Neural progenitor cell (in vitro differentiated cells): ENCODE results near the gene LIMD2. TPM values are rescaled to one million over a fixed set of nuclear protein-coding genes. Genes with fewer than 3 reads are reported as not detected.
A peak's percentile ranks its signal among the peaks of the same experiment; 100 is the strongest.

ENCODE experiments used
- DNase-seq: peaks from one replicate; pipeline ENCODE4 v3.0.0-alpha.2; 2016; ENCODE audit warnings: low spot score
- H2AFZ ChIP-seq: fragments of 200-600 bp; sonication (generic); replicated peaks from 2 replicates; pipeline ENCODE4 v1.6.1; 2016; ENCODE audit warnings: antibody characterized with exemption
- H3F3A ChIP-seq: fragments of 200-600 bp; sonication (generic); 2 replicates; pipeline ENCODE4 v1.6.1; 2016; ENCODE audit warnings: antibody characterized with exemption, low read depth
- H3K27ac ChIP-seq: fragments of 200-600 bp; sonication (generic); 2 replicates; pipeline ENCODE4 v1.5.1; 2016; ENCODE audit warnings: mild to moderate bottlenecking
- H3K27me3 ChIP-seq: fragments of 200-600 bp; sonication (generic); 2 replicates; pipeline ENCODE4 v1.6.1; 2016; ENCODE audit warnings: mild to moderate bottlenecking, moderate library complexity
- H3K36me3 ChIP-seq: fragments of 200-600 bp; sonication (generic); 2 replicates; pipeline ENCODE4 v1.5.1; 2016
- H3K4me1 ChIP-seq: fragments of 200-600 bp; sonication (generic); 2 replicates; pipeline ENCODE4 v1.6.1; 2016; ENCODE audit warnings: mixed run types
- H3K4me2 ChIP-seq: fragments of 200-600 bp; sonication (generic); 2 replicates; pipeline ENCODE4 v1.6.1; 2016
- H3K4me3 ChIP-seq: fragments of 200-600 bp; sonication (generic); 2 replicates; pipeline ENCODE4 v1.5.1; 2016
- H3K79me2 ChIP-seq: fragments of 200-600 bp; sonication (generic); 2 replicates; pipeline ENCODE4 v1.6.1; 2016; ENCODE audit warnings: low read depth
- H3K9ac ChIP-seq: fragments of 200-600 bp; sonication (generic); 2 replicates; pipeline ENCODE4 v1.6.1; 2016
- H3K9me3 ChIP-seq: fragments of 200-600 bp; sonication (generic); 2 replicates; pipeline ENCODE4 v1.5.1; 2016; ENCODE audit warnings: low read depth
- H4K20me1 ChIP-seq: fragments of 200-600 bp; sonication (generic); 2 replicates; pipeline ENCODE4 v1.6.1; 2016; ENCODE audit warnings: low read depth
- H3K27ac Mint-ChIP-seq: 3 replicates; pipeline ENCODE4 v1.8.0; 2021; ENCODE audit warnings: mixed read lengths
- H3K27me3 Mint-ChIP-seq: 2 replicates; pipeline ENCODE4 v1.8.0; 2022; ENCODE audit warnings: low read depth, mild to moderate bottlenecking, inconsistent platforms, moderate library complexity, mixed read lengths; ENCODE audit not compliant: insufficient read depth
- H3K36me3 Mint-ChIP-seq: 3 replicates; pipeline ENCODE4 v1.8.0; 2021; ENCODE audit warnings: mixed read lengths
- H3K4me1 Mint-ChIP-seq: 3 replicates; pipeline ENCODE4 v1.8.0; 2021; ENCODE audit warnings: mixed read lengths
- H3K4me3 Mint-ChIP-seq: 3 replicates; pipeline ENCODE4 v1.8.0; 2021; ENCODE audit warnings: mild to moderate bottlenecking, moderate library complexity, mixed read lengths
- H3K9me3 Mint-ChIP-seq: 3 replicates; pipeline ENCODE4 v1.8.0; 2020; ENCODE audit warnings: mixed read lengths
- CTCF ChIP-seq: fragments of 200-600 bp; sonication (generic); IDR thresholded peaks from 2 replicates; pipeline ENCODE4 v1.5.1; 2017; ENCODE audit warnings: antibody characterized with exemption, mild to moderate bottlenecking
- EZH2 ChIP-seq: fragments of 200-600 bp; sonication (generic); IDR thresholded peaks from 2 replicates; pipeline ENCODE4 v1.6.1; 2017; ENCODE audit warnings: antibody characterized with exemption, mild to moderate bottlenecking, moderate library complexity
- EZH2phosphoT487 ChIP-seq: fragments of 200-600 bp; sonication (generic); IDR thresholded peaks from 2 replicates; pipeline ENCODE4 v1.6.1; 2017; ENCODE audit warnings: antibody characterized with exemption
- total RNA-seq: library from RNA; depleted of rRNA; stranded (reverse); fragments of >200 nt; gene quantifications from 2 replicates; pipeline ENCODE4 v1.2.3, GENCODE V29; 2015; ENCODE audit warnings: low replicate concordance

The LIMD2 gene
- total RNA-seq, 1 donor from 2014 or later = 7.0 TPM

DNA sequence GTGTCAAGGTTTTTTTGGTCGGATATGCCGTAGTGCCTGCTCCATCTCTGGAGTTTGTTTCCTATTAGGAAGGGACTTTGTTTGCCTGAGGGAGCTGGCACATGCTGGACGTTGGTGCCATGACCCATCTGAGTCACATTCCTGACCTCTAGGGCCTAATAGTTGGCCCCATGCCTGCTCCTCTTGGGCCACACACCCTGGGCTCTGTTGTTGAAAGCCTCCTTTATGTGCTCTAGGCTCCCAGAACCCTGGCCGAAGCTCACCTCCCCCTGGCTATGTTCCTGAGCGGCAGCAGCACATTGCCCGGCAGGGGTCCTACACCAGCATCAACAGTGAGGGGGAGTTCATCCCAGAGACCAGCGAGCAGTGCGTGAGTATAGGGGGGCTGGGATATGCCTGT is 18.4 kb downstream of the LIMD2 start:
- H3K27ac Mint-ChIP-seq = no peak overlapping the region

DNA sequence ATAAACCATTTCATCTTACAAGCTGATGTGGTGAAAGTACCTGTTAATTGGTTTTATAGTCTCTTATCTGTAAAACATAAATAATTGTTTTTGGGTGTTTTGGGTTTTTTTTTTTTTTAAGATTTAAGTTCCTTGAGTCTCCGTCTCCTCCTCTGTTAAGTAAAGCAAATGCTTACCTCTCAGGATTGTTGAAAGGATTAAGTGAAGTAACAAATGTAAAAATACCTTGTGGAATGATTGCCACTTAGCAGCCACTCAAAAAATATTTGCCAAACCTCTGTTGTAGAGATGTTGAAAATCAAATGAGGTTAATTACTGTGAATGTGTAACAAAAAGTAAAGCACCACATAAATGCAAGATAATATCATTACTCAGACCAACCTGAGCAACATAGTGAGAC is 19.2 kb downstream of the LIMD2 start:
- no peaks in the 10 kb centered on the region for H3K79me2 ChIP-seq
- H3F3A ChIP-seq = no peaks in the 10 kb centered on the region
- H3K4me1 Mint-ChIP-seq = peaks cover 22% of the 10 kb centered on the region
- H3K4me3 ChIP-seq = no peak overlapping the region
- no peak overlapping the region for H3K9ac ChIP-seq
- no peak overlapping the region for H3K27ac Mint-ChIP-seq
- H3K36me3 Mint-ChIP-seq = peaks cover 14% of the 10 kb centered on the region
- H3K4me1 ChIP-seq = peaks cover 9% of the 10 kb centered on the region
- H2AFZ ChIP-seq = no peak overlapping the region
- no peak overlapping the region for H3K27ac ChIP-seq
- H3K4me2 ChIP-seq = no peak overlapping the region
- no peaks in the 10 kb centered on the region for H3K27me3 ChIP-seq
- no peaks in the 10 kb centered on the region for H4K20me1 ChIP-seq
- no peak for DNase-seq
- peaks cover 7% of the 10 kb centered on the region for H3K27me3 Mint-ChIP-seq
- H3K9me3 ChIP-seq = no peaks in the 10 kb centered on the region
- H3K9me3 Mint-ChIP-seq = no peaks in the 10 kb centered on the region
- no peaks in the 10 kb centered on the region for H3K36me3 ChIP-seq
- TF ChIP-seq CTCF = no peak
- no peak for TF ChIP-seq EZH2phosphoT487
- TF ChIP-seq EZH2 = no peak
- H3K4me3 Mint-ChIP-seq = no peak overlapping the region

More for the DNA sequence above, 18.4 kb downstream of the LIMD2 start:
- no peak overlapping the region for H3K4me2 ChIP-seq
- no peak overlapping the region for H3K27ac ChIP-seq
- no peaks in the 10 kb centered on the region for H3K79me2 ChIP-seq
- Mint-ChIP-seq H3K36me3 (peaks cover 12% of the 10 kb centered on the region), H3K27me3 (peaks cover 7% of the 10 kb centered on the region), H3K9me3 (no peaks in the 10 kb centered on the region), H3K4me1 (peaks cover 14% of the 10 kb centered on the region), H3K4me3 (no peak overlapping the region)
- no peaks in the 10 kb centered on the region for H3F3A ChIP-seq
- TF ChIP-seq CTCF (no peak), EZH2phosphoT487 (no peak), EZH2 (no peak)
- no peak overlapping the region for H2AFZ ChIP-seq
- no peaks in the 10 kb centered on the region for H3K36me3 ChIP-seq
- H3K27me3 ChIP-seq = no peaks in the 10 kb centered on the region
- H3K9ac ChIP-seq = no peak overlapping the region
- no peaks in the 10 kb centered on the region for H3K9me3 ChIP-seq
- no peak overlapping the region for H3K4me3 ChIP-seq
- no peaks in the 10 kb centered on the region for H4K20me1 ChIP-seq
- DNase-seq = no peak
- peaks cover 4% of the 10 kb centered on the region for H3K4me1 ChIP-seq

GRCh38 chr17:63679214-63679613 is 20.7 kb downstream of the LIMD2 start:
- H3K27ac Mint-ChIP-seq = no peak overlapping the region
- DNase-seq = no peak
- H4K20me1 ChIP-seq = no peaks in the 10 kb centered on the region

More at GRCh38 chr17:63679214-63679613, 20.7 kb downstream of the LIMD2 start:
- no peak overlapping the region for H3K9ac ChIP-seq
- H3K4me1 ChIP-seq = peaks cover 9% of the 10 kb centered on the region
- TF ChIP-seq CTCF = peak; percentile 24
- no peak for TF ChIP-seq EZH2phosphoT487
- no peak overlapping the region for H2AFZ ChIP-seq
- H3K9me3 ChIP-seq = no peaks in the 10 kb centered on the region
- H3K4me1 Mint-ChIP-seq = peaks cover 36% of the 10 kb centered on the region
- no peaks in the 10 kb centered on the region for H3K79me2 ChIP-seq
- H3K36me3 ChIP-seq = no peaks in the 10 kb centered on the region
- peaks cover 14% of the 10 kb centered on the region for H3K36me3 Mint-ChIP-seq
- H3K27me3 ChIP-seq = no peaks in the 10 kb centered on the region
- H3F3A ChIP-seq = peaks cover 3% of the 10 kb centered on the region
- no peak overlapping the region for H3K4me2 ChIP-seq
- H3K4me3 ChIP-seq = no peak overlapping the region
- no peaks in the 10 kb centered on the region for H3K9me3 Mint-ChIP-seq
- no peak overlapping the region for H3K4me3 Mint-ChIP-seq
- peaks cover 6% of the 10 kb centered on the region for H3K27me3 Mint-ChIP-seq
- H3K27ac ChIP-seq = no peak overlapping the region
